NAMALWA (cell line): ENCODE measurements around the gene CACNA1A.
A peak's percentile ranks its signal among the peaks of the same experiment; 100 is the strongest.

Experiments
- DNase-seq: peaks from one replicate; pipeline ENCODE4 v3.0.0-alpha.2; 2015; ENCODE audit warnings: low spot score

The CACNA1A gene

DNA sequence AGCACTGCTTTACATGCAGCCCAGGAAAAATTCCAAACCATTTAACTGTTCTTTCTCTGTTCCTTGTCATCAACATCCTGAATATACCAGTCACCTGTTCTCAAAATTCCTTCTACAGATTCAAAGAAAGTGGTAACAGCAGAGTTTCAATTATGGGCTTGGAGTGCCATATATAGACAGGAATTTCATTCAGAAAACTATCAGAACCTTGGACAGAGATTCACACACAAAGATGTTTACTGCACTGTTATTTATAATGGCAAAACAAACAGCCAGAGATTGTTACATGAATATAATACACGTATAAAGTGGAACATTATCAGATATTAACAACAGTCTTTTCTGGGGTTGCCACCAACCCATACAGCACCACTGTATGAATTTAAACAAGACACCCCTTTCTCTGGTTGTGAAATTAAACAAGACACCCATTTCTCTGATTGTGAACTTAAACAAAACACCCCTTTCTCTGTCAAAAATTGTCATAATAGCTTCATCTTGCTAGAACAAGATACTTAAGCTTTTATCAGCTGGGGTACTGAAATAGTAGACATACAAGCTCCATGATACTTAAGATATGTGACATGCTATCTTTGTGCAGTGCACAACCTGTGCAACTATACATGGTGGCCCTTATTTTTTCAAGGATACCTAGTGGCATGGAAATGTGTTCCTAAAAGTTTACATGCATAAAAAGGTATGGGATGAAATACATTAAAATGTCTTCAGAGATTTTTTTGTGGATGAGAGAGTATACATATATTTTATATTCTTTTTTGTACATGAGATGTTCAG is 12.6 kb downstream of the CACNA1A start:
- DNase-seq, result no peak

- DNase-seq, result no peak
Measured at GRCh38 chr19:13492128-13492527, 14.2 kb downstream of the CACNA1A start.

DNA sequence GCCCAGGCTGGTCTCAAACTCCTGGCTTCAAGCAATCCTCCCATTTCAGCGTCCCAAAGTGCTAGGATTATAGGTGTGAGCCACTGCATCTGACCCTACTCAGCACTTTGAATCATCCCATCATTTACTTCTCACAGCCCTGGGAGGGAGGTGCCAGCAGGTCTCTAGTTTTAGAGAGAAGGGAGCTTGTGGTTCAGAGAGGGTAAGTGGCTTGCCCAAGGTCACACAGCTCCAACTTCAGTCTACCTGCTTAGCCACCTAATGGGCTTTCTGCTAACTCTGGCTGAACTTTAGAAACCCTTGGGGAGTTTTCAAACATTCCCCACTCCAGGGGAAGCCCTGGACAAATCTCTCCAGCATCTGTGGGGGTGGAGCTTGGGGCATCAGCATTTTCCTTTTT is 18.3 kb downstream of the CACNA1A start:
- DNase-seq, result no peak

GRCh38 chr19:13484166-13484565 is 22.1 kb downstream of the CACNA1A start:
- DNase-seq, result no peak

- peak; percentile 37 for DNase-seq
Measured at GRCh38 chr19:13483215-13483614, 23.1 kb downstream of the CACNA1A start.

- DNase-seq, result no peak
Measured at GRCh38 chr19:13478576-13478975, 27.7 kb downstream of the CACNA1A start.

DNA sequence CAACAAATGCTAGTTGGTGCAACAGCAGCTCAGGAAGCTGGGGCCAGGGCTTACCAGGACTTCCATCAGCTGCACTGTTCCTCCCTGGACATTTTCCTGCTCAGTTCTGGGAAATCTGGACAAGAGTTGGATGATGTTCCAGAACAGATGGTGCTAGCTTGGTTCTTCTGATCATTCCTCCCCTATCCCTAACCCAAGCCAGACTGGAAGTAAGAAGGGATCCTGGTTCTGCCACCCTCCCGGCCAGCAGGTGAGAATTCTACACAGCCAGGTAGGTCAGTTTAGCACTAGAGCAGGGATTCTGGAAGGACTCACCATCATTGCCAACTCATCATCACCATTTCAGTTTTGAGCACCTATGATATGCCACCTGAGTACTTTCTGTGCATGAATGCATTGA is 30.2 kb downstream of the CACNA1A start:
- DNase-seq, result no peak

DNA sequence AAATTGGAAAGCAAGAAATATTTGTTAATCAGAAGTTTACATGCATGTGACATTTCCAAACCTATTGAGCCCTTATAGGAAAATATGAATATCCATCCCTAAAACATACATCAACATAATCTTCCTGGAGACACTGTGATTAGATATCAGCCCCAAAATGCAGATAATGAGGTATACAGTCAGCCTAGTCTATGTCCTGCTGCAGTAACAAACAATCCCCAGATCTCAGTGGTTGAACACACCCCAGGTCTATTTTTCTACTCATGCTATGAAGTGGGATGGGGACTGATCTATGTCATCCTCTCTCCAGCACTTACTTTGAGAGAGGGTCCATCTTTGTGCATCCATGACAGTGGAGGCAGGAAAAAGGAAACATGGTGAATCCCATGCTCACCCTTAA is 31.2 kb downstream of the CACNA1A start:
- no peak for DNase-seq

DNA sequence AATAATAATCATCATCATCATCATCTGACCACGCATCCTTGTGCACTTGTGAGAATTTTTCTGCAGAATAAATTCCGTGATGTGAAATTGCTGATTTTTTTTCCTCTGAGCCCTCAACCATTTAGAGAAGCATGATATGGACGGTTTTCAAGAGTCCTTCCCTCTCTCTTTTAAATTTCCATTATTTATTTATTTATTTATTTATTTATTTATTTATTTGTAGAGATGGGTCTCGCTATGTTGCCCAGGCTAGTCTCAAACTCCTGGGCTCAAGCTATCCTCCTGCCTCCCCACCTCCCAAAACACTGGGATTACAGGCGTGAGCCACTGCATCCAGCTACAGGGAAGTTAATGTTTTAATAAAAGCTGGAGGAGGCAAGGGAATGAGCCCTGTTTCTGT is 39.6 kb downstream of the CACNA1A start:
- DNase-seq, result no peak

GRCh38 chr19:13463296-13463695 is 43.0 kb downstream of the CACNA1A start:
- DNase-seq, result peak; percentile 18

- no peak for DNase-seq
Measured at GRCh38 chr19:13461536-13461935, 44.7 kb downstream of the CACNA1A start.

DNA sequence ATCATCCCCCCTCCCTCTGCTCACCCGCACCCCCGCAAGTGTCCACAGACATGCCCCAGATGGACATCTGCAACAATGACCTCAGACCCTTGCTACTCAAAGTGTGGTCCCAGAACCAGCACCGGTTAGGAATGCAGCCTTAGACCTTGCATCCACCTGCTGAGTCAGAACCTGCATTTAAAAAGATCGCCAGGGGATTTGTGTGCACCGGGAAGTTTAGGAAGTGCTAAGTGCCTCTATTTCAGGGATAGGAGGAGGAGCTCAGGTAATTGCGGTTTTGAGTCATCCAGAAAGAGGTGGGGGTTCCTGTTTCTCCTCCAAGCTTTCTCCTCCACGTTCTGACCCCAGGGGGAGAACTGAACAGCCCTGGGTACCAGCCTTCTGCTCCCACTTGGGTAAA is 46.2 kb downstream of the CACNA1A start:
- DNase-seq, result no peak

- no peak for DNase-seq
Measured at GRCh38 chr19:13459351-13459750, 46.9 kb downstream of the CACNA1A start.

GRCh38 chr19:13451434-13451995 is 54.8 kb downstream of the CACNA1A start:
- DNase-seq, result no peak

- no peak for DNase-seq
Measured at GRCh38 chr19:13447978-13448377, 58.3 kb downstream of the CACNA1A start.

GRCh38 chr19:13441810-13442512 is 64.3 kb downstream of the CACNA1A start:
- peak; percentile 40 for DNase-seq

DNA sequence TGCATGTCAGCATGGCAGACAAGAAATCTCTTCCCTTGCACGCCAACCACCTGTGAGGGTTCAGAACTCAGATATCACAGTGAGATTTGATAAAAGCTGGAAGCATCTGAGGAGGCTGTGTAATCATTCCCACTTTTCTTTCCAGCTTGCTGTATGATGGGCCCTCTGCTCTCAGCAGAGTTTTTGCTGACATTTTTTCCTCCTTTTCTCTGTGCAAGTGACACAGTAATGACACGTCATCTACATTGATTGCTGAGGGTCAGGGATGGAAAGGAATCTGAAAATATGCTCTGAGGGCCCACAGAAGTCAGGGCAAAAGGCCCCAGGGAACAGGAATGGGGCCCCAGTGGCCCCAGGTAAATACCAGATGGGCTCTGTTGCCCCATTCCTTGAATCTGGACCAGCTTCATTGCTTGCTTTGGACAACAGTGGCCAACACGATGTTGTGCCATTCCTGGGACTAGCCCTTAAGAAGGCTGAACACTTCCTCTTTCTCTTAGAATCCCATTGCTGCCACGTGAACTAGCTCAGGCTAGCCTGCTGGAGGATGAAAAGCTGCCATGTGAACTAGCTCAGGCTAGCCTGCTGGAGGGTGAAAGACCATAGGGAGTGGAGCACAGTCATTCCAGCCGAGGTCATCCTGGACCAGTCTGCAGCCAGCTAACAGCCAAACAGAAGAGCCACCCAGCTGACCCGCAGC is 68.2 kb downstream of the CACNA1A start:
- no peak for DNase-seq

DNA sequence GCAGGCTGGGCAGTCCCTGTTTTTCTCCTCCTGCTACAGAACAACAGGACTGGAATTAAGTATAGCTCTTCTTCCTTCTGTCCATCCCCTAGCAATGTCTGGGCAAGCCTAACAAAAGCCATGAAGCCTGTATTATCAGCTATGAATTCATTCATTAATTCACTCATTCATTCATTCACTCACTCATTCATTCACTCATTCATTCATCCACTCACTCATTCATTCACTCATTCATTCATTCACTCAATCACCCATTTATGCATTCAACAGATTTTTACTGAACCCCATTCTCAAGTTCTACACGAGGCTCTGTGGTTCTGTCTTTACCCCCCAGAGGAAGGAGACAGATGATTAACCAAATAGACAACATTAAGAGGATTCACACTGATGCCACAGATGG is 69.9 kb downstream of the CACNA1A start:
- no peak for DNase-seq

- peak; percentile 68 for DNase-seq
Measured at GRCh38 chr19:13430790-13431582, 75.3 kb downstream of the CACNA1A start.

DNA sequence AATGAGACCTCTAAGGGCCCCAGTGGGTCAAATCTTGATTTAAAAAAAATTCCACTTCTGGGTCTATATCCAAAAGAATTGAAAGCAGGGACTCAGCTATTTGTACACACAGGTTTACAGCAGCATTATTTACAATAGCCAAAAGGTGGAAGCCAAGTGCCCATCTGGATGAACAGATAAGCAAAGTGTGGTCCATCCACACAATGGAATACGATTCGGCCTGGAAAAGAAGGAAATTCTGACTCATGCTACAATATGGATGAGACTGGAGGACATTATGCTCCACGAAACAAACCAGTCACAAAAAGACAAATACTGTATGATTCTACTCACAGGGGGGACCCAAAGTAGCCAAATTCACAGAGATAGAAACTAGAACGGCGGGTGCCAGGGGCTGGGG is 76.7 kb downstream of the CACNA1A start:
- no peak for DNase-seq

GRCh38 chr19:13428352-13428751 is 77.9 kb downstream of the CACNA1A start:
- peak; percentile 31 for DNase-seq
